DOHH2 (cell line): ENCODE results near the gene LUC7L2.

ENCODE experiments used
- H3F3A ChIP-seq: fragments of 200-600 bp; sonication (generic), shearing (Covaris generic); 2 replicates; pipeline ENCODE4 v1.6.0; 2016; ENCODE audit warnings: antibody characterized with exemption, mild to moderate bottlenecking; ENCODE audit not compliant: control insufficient read depth, insufficient read depth
- H3K27ac ChIP-seq: fragments of 200-600 bp; sonication (generic); 2 replicates; pipeline ENCODE4 v1.5.1; 2014; ENCODE audit warnings: low read depth, mild to moderate bottlenecking, low read length, moderate library complexity
- H3K27me3 ChIP-seq: fragments of 200-600 bp; sonication (generic); 2 replicates; pipeline ENCODE4 v1.6.1; 2014; ENCODE audit warnings: mild to moderate bottlenecking, low read length, mixed read lengths; ENCODE audit not compliant: control insufficient read depth
- H3K36me3 ChIP-seq: fragments of 200-600 bp; sonication (generic); 2 replicates; pipeline ENCODE4 v1.6.1; 2014; ENCODE audit warnings: mild to moderate bottlenecking, low read length, moderate library complexity, mixed read lengths; ENCODE audit not compliant: control insufficient read depth
- H3K4me1 ChIP-seq: fragments of 200-600 bp; sonication (generic); 2 replicates; pipeline ENCODE4 v1.6.1; 2014; ENCODE audit warnings: mild to moderate bottlenecking, low read length, mixed read lengths; ENCODE audit not compliant: control insufficient read depth
- H3K4me2 ChIP-seq: fragments of 200-600 bp; sonication (generic); 2 replicates; pipeline ENCODE4 v1.6.0; 2014; ENCODE audit warnings: mild to moderate bottlenecking, low read length, moderate library complexity
- H3K4me3 ChIP-seq: fragments of 200-600 bp; sonication (generic); 2 replicates; pipeline ENCODE4 v1.5.1; 2014; ENCODE audit warnings: mild to moderate bottlenecking, low read length, mixed read lengths
- H3K79me2 ChIP-seq: fragments of 200-600 bp; sonication (generic); 2 replicates; pipeline ENCODE4 v1.6.1; 2014; ENCODE audit warnings: mild to moderate bottlenecking, low read length, mixed read lengths; ENCODE audit not compliant: control insufficient read depth
- H3K9me2 ChIP-seq: fragments of 200-600 bp; sonication (generic); replicated peaks from 2 replicates; pipeline ENCODE4 v1.6.1; 2014; ENCODE audit warnings: mild to moderate bottlenecking, low read length, mixed read lengths; ENCODE audit not compliant: control insufficient read depth
- H3K9me3 ChIP-seq: fragments of 200-600 bp; sonication (generic); 2 replicates; pipeline ENCODE4 v1.6.1; 2014; ENCODE audit warnings: antibody characterized with exemption, low read length, mixed read lengths; ENCODE audit not compliant: control insufficient read depth, insufficient read depth
- H4K20me1 ChIP-seq: fragments of 200-600 bp; sonication (generic); 2 replicates; pipeline ENCODE4 v1.6.0; 2014; ENCODE audit warnings: low read depth, mild to moderate bottlenecking, antibody characterized with exemption, low read length, moderate library complexity; ENCODE audit not compliant: control insufficient read depth, insufficient read depth
- EZH2phosphoT487 ChIP-seq: fragments of 200-600 bp; sonication (generic); IDR thresholded peaks from 2 replicates; pipeline ENCODE4 v1.6.1; 2017; ENCODE audit warnings: borderline replicate concordance, mild to moderate bottlenecking, antibody characterized with exemption, low read length, moderate library complexity, mixed read lengths
- TF ChIP-seq, protein P1 (sequence below): fragments of 200-600 bp; sonication (generic); IDR thresholded peaks from one replicate; pipeline ENCODE4 v1.5.1; 2014; ENCODE audit warnings: antibody characterized with exemption, mild to moderate bottlenecking, low read depth, low read length; ENCODE audit not compliant: poor library complexity, severe bottlenecking

Gene LUC7L2

GRCh38 chr7:139389091-139389490 lies 29.4 kb downstream of the LUC7L2 start:
- peaks cover 88% of the 10 kb centered on the region for H3K36me3 ChIP-seq
- TF ChIP-seq, protein P1, sequence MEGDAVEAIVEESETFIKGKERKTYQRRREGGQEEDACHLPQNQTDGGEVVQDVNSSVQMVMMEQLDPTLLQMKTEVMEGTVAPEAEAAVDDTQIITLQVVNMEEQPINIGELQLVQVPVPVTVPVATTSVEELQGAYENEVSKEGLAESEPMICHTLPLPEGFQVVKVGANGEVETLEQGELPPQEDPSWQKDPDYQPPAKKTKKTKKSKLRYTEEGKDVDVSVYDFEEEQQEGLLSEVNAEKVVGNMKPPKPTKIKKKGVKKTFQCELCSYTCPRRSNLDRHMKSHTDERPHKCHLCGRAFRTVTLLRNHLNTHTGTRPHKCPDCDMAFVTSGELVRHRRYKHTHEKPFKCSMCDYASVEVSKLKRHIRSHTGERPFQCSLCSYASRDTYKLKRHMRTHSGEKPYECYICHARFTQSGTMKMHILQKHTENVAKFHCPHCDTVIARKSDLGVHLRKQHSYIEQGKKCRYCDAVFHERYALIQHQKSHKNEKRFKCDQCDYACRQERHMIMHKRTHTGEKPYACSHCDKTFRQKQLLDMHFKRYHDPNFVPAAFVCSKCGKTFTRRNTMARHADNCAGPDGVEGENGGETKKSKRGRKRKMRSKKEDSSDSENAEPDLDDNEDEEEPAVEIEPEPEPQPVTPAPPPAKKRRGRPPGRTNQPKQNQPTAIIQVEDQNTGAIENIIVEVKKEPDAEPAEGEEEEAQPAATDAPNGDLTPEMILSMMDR = no peak
- no peak for TF ChIP-seq EZH2phosphoT487
- H3F3A ChIP-seq = no peaks in the 10 kb centered on the region
- H3K27ac ChIP-seq = no peak overlapping the region
- peaks cover 93% of the 10 kb centered on the region for H3K79me2 ChIP-seq
- H3K4me3 ChIP-seq = no peak overlapping the region
- H3K4me1 ChIP-seq = no peaks in the 10 kb centered on the region
- H3K9me3 ChIP-seq = no peaks in the 10 kb centered on the region
- peaks cover 6% of the 10 kb centered on the region; the same call in 1 of the 2 replicates for H4K20me1 ChIP-seq
- H3K27me3 ChIP-seq = no peaks in the 10 kb centered on the region
- H3K4me2 ChIP-seq = no peak overlapping the region
- no peaks in the 10 kb centered on the region for H3K9me2 ChIP-seq

GRCh38 chr7:139389774-139390173 lies 30.1 kb downstream of the LUC7L2 start:
- Histone ChIP-seq H3K79me2 (peaks cover 93% of the 10 kb centered on the region), H3K9me2 (no peaks in the 10 kb centered on the region), H3K4me2 (no peak overlapping the region), H3K27ac (no peak overlapping the region), H3F3A (no peaks in the 10 kb centered on the region), H3K27me3 (no peaks in the 10 kb centered on the region), H3K36me3 (peaks cover 88% of the 10 kb centered on the region), H3K4me1 (no peaks in the 10 kb centered on the region), H4K20me1 (peaks cover 6% of the 10 kb centered on the region; the same call in 1 of the 2 replicates), H3K9me3 (no peaks in the 10 kb centered on the region), H3K4me3 (no peak overlapping the region)
- no peak for TF ChIP-seq EZH2phosphoT487
- TF ChIP-seq, protein P1 = no peak

DNA sequence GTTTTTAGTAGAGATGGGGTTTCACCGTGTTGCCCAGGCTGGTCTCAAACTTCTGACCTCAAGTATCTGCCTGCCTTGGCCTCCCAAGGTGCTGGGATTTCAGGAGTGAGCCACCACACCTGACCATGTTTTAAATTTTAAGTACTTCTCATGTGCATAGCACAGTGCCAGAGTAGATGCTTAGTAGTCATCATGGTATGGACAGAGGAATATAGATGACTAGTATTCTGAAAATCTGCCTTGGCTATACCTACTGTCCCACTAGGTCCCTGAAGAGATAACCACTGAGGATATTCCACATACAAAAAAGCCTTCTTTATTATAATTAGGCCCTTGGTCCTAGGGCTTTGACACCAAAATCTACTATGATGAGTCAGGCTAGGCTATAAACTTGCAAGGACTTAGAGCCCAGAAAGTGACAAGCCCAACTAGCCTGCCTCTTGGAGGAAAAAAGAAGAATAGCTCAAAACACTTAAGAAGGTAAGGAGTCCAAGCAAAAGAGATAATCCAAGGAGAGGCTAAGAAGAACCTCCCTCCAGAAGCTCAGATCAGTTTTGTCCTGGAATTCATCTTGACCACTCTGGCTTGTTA lies 34.0 kb downstream of the LUC7L2 start:
- no peak overlapping the region for H3K27ac ChIP-seq
- no peaks in the 10 kb centered on the region for H3K27me3 ChIP-seq
- no peaks in the 10 kb centered on the region for H3K9me3 ChIP-seq

More for the DNA sequence above, 34.0 kb downstream of the LUC7L2 start:
- Histone ChIP-seq H3K4me2 (no peak overlapping the region), H4K20me1 (0 out of 2 replicates have a peak, but pooled peaks cover 4% of the 10 kb centered on the region), H3K4me3 (no peak overlapping the region), H3F3A (0 out of 2 replicates have a peak, but pooled peaks cover 2% of the 10 kb centered on the region), H3K79me2 (peaks cover 95% of the 10 kb centered on the region), H3K4me1 (no peaks in the 10 kb centered on the region), H3K36me3 (peaks cover 92% of the 10 kb centered on the region), H3K9me2 (no peaks in the 10 kb centered on the region)
- no peak for TF ChIP-seq EZH2phosphoT487
- TF ChIP-seq, protein P1 = no peak
